Glomerular endothelial cell (primary cell): Measurements from ENCODE around the gene PTPRN2. TPM values are rescaled to one million over a fixed set of nuclear protein-coding genes. Genes with fewer than 3 reads are reported as not detected.

Source experiments
- DNase-seq: peaks from one replicate; pipeline ENCODE4 v3.0.0-alpha.2; 2011; ENCODE audit warnings: low read depth, low spot score; ENCODE audit errors: extremely low read depth
- total RNA-seq: library from RNA; depleted of rRNA; stranded (reverse); fragments of >200 nt; gene quantifications from 2 replicates; pipeline ENCODE4 v1.2.3, GENCODE V29; 2015

The PTPRN2 gene
- total RNA-seq, 1 donor from 2014 or later = 10.0 TPM

DNA sequence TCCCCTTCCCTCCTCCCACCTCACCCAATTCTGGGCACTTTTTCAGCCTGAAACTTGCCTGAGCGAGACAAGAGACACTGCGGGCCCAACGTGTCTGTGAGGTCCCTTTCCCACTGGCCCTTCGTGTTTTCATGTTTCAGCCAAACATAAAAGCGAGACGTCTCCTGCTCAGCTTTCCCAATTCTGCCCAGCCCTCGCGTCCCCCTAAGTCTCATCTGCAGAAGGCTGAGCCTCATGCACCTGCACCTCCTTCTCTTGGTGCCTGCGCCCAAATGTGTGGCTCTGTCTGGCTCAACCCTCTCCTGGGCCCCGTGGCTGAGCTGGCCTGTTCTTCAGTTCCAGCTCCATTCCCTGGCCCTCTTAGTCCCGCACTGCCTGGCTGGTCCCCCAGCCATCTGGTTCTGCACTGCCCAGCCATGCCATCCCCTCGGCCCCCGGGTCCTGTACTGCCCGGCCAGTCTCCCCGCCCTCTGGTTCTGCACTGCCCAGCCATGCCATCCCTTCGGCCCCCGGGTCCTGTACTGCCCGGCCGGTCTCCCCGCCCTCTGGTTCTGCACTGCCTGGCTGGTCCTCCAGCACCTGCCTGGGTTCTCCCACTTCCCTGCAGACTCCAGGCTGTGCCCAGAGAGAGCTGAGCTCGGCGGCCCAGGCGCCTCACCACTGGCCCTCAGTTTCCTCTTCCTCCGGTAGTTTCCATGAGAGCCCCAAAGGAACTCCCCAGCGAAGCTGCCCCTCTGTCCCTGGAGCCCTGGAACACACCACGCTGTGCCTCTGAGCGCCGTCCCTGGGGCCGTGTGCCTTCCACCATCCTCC, 1026.7 kb downstream of the PTPRN2 start:
- no peak for DNase-seq

DNA sequence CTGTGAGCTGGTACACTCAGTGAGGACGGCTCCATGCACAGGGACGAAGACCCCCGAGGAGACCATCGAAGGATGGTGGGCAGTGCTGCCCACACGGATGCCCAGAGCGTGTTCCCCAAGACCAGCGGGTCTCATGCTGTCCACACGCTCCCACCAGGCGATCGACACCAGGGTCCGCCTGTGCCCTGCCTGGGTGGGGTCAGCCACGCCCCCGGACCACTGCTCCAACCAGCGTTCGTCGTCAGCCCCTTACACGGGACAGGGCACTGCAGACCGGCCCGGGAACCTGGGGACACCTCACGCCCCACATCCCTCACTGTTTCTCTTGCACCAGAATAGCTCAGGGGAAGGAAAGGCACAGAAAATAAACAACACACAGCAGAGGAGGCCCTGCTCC, 1027.4 kb downstream of the PTPRN2 start:
- DNase-seq = no peak

DNA sequence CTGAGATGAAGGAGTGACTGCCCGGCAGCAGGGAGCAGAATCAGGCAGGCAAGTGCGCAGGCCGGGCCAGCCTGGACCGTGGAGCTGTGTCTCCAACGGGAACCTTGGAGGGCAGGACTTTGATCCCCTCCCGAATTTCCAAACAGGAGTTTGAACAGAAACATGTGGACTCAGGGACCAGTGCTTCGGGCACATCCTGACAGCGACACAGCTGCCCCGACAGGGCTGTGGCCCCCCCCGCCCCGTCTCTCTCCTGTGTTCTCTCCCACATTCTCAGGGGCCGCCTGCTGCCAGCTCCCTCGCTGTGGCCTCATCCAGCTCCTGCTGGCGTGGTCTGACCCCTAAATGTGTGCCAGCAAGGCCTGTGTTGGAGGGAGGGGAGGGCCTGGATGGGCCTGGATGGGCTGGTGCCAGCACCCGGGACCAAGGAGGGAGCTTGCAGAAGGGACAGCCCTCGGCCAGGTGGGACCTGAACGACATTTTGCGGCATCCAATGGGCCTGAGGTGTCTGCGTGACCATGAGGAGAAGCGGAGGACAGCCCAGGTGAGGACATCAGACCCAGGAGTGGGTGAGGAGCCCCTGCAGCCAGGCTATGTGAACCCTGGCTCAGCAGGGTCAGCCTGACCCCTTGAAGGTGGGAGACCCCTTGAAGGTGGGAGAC, 1027.9 kb downstream of the PTPRN2 start:
- DNase-seq = no peak

DNA sequence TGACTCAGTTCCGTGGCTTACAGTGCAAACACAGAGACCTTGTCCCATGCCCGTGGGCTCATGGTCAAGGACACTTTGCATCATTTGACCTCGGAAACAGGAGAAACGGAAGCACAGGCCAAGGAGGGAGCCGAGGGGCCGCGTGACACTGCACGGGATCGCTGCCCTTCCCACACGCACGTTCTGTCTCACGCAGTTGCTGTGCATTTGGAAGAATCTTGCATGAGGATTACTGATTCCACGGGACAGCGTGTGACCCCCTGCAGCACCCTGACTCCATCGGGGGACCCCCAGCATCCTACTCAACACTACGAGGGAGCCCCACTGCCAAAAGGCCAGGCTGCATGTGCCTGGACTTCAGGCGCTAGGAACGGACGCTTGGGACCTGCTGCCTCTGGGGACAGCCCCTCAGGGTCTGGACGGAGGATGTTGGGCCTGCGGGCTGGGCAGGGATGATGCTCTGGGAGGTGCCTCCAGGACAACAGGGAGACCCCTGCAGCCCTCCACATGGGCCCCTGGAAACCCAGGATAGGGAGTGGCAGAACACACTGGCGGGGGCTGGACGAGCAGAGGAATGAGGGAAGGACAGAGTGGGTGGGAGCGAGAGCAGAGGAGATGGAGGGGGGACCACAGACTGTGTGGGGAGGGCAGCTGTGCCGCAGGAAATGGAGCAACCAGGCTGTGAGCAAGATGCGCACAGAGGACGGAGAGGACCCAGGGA, 1028.6 kb downstream of the PTPRN2 start:
- no peak for DNase-seq

DNA sequence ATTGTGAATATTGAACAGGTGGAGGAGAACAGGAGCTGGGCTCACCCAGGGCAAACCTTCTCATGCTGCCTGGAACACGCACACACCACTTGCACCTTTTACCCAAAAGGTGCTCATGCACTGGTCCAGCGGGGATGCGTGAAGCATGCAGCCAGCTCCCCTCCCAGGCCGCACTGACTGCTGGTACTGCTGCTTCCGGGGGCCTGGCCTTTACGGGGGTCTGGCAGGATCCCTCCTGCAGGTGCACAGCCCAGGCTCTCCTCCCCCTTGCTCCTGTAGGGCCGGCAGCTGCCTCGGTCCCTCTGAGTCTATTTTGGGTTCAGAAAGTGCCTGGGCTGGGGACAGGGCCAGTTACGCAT, 1029.1 kb downstream of the PTPRN2 start:
- no peak for DNase-seq

DNA sequence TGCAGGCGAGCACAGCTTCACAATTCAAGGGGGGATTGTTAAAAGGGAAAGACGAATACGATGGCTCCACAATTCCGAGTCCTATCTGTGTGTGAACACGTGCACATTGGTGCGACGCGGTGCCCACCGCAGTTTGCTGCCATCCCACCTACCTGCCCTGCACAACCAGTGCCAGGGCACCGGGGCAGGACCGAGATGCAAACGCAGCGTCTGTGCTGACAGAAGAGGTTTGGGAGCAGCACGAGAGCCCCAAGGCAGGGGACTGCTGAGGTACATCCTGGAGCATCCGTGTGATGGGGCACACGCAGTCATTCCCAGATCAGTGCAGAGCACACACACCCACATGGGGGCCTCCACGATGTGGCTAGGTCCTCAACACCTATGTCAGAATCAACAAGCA, 1029.6 kb downstream of the PTPRN2 start:
- DNase-seq = no peak

DNA sequence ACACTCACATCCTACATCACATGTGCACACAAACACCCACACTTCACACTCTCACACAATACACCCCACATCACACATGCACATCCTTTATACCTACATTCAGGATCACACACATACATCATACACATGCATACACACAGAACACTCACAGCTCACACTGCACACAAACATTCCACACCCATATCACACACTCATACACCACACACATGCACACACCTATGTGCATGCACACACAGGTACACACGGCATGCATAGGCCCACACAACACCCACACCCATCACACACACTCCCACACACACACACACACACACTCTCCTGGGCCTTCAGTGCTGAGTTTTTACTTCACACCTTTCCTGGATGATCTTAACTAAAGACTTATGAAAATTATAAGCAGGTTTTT, 1030.4 kb downstream of the PTPRN2 start:
- no peak for DNase-seq

DNA sequence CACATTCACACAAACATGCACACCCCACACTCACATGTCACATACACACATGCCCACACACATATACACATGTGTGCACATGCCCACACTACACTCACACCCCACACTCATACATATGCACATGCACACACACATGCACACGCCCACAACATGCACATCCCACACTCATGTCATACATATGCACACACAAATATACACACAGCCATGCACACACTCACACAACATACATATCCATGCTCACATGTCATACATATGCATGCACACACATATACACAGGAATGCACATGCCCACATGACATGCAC, 1031.0 kb downstream of the PTPRN2 start:
- DNase-seq = no peak

DNA sequence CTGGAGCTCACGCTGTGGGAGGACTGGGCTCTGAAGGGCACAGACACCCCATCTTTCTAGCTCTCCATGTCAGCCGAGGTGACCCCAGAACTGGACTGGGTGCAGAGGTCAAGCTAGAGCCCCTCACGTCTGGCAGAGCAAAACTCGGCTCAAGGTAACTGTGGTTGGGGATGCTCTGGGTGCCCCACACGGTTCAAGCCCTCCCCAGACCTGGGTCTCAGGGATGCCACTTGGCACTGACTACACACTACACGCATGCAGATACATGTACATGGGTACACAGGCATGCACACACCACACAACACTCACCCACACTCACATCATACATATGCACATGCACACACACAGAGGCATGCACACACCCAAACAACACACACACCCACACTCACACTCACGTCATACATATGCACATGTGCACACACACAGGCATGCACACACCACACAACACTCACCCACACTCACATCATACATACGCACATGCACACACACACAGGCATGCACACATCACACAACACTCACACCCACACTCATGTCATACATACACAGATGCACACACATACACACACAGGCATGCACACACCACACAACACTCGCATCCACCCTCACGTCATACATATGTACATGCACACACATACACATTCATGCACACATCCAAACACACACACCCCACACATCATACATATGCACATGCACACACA, 1031.5 kb downstream of the PTPRN2 start:
- no peak for DNase-seq

DNA sequence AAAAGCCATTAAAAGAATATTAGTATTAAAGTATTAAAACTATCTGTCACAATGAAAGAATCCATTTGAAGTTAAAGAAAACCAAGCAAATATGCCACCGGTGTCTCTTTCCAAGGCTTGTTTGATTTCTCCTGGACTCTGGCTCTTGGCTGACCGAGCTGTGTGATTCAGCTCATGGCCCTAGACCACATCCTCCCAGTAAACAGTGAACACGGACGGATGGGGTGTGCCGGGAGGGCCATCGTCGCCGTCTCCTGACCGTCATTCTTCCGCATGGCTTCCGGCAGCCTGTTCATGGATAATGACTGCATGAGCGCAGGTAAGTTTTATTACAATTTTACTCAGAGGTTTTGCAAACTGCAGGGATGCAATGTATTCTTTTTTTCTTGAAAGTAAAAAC, 1032.3 kb downstream of the PTPRN2 start:
- DNase-seq = no peak

DNA sequence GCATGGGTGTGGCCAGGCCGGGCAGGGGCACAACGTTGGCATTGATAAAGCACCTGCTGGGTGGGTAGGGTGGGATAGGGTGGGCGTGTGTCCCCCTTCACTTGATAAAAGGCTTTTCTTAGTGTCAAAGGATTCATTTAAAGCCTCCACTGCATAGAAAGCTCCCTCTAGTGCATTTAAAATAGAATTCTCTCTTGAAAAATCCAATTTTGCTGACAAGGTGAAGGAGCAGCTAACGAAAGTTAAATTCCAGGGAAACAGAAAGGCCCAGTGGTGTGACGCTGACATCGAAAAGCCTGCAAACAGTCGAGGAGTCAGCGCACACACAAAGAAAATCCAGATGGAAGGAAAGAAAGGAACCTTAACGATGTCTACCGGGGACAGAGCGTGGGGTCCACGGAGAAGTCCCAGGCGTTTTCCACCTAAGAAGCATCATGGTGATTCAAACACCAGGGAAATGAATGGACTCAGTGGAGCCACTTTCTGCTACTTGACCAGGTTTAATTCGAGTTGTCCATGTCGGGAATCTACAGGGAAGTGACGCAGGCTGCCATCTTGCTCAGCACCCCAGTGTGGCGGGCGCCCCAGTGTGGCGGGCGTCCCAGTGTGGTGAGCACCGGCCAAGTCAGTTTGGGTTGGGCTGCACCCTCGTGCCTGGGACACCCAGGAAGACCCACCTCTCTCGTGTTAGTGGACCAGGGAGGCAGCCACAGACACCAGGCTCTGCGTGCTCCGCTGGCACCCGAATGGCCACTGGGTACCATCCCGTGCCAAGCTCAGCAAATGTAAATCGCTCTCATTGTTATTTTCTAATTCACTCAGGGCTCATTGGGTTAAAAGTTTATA, 1033.0 kb downstream of the PTPRN2 start:
- DNase-seq = no peak

DNA sequence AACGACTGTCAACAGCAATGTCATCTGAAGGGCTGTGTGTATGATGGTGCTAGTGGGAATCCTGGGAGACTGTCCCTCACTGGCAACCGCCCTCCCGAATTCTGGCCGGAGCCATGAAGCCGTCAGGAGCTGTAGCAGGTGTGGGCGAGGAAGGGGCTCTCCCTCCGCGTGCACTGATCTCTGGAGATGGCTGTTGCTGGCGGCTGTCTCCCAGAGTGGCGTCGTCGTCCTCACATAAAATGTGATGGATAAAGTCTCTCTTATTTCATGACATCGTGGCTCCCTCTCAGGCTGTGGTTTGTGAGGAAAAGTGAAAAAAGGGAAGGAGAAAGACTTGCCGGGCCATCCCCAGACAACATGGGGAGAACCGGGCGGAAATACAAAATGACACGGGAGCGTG, 1034.4 kb downstream of the PTPRN2 start:
- DNase-seq = no peak

DNA sequence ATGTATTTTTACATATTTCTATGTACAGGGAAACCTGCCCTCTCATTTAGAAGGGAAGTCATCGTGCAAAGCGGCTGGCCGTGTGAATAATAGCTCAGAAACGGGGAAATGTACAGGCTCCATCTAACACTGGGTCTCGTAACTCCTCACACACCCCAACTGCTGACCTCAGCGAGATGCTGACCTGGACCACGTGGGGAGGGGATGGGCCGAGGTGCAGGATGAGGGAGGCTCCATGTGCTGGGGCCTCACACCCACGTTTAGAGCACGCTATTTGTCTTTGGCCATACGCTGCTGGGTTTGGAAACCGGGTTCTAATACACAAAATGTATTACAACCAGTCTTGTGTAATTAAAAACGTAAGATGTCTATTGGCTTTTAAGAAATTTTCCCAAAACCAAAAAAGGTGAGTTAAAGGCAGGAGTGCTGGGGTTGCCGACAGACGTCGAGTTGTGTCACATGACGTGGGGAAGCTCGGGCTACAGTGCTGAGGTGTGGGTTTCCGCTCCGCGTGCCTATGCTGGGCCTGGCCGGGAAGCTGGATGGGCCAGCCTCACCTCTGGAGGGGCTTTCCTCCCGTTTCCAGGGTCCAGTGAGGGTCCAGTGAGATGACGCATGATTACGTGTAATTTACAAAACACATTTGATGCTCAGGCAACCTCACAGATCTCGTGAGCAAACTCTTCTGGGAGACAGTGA, 1035.2 kb downstream of the PTPRN2 start:
- DNase-seq = no peak

DNA sequence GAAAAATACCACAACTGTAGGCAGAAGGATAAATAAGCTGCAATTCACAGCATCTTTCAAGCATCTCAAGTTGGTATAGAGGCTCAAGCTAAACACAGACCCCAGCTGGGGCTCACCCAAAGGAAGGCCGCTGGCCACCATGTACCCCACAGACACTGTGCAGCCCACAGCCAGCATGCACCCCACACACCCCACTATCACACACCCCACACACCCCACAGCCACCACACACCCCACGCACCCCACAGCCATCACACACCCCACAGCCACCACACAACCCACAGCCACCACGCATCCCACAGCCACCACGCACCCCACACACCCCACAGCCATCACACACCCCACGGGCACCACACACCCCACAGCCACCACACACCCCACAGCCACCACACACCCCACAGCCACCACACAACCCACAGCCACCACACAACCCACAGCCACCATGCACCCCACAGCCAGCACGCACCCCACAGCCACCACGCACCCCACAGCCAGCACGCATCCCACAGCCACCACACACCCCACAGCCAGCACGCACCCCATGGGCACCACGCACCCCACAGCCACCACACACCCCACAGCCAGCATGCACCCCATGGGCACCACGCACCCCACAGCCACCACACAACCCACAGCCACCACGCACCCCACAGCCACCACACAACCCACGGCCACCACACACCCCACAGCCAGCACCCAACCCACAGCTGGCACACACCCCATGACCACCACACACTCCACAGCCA, 1036.1 kb downstream of the PTPRN2 start:
- DNase-seq = no peak

DNA sequence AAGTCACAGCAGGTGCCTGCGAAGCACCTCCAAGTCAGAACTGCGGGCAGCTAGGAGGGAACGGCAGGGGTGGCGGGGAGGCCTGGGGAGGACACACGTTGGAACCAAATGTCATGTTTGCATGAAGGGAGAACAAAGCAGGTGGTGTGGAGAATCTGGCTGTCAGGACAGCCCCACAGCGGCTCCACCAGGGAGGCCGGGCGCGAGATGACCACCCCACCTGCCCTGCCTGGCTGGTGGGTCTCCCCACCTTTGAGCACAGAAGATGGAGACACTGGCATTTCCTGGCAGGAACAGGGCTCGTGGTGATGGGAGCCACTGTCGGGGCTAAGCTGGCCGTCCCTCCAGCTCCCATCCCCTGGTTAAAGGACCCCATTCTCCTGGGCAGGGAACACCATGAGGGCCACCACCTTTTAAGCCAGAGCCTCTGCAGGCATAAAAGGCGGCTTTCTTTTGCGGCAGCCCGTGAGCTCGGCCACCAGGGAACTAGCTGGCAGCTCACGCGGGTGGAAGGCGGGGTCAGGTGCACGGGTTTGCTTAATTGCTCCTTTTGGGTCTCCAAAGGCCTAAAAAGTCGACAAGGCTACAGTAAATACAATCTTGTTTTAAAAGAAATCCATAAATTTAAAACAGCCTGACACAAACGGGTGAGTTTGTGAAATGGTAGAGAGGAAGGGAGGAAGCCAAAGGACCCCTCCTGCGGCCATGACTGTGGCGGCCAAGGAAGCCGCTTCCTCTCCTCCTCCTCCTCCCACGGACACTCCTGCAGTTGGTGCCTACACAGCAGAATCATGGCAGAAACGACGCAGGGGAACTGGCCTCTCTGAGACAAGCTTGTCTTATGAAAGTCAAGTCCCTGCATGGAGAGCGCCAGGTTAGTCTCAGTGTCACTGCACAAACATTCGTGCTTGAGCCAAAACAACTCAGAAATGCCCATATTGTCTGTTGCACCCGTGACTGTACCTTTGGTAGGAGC, 1037.0 kb downstream of the PTPRN2 start:
- no peak for DNase-seq

DNA sequence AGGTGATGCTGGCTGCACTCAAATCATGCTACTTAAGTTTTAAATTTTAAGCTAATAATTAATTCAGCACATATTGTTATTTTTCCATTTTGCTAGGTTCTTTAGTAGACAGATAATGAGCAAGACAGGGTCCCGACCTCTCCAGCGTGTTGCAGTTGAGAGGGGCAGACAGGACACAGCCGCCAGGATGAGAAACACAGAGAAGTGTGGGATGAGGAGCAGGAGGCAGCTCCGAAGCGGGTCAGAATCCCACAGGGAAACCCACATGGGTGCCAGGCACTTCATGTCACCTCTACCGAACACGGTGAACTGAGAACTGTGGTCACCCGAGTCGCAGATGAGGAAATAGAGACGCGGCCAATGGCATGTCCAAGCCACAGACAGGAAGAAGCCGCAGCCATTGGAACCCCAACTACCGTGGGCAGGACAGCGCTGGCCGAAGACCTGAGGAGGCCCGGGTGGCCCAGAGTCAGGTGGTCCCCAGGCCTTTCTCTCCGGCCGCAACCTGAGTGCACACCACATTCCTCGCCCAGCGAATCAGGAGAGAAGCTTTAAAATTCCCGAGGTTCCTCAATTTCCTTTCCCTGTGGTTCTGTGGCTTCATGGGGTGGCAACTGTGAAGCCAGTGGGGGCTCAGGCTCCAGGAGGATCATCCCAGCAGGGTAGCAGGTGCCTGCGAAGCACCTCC, 1037.9 kb downstream of the PTPRN2 start:
- DNase-seq = no peak

DNA sequence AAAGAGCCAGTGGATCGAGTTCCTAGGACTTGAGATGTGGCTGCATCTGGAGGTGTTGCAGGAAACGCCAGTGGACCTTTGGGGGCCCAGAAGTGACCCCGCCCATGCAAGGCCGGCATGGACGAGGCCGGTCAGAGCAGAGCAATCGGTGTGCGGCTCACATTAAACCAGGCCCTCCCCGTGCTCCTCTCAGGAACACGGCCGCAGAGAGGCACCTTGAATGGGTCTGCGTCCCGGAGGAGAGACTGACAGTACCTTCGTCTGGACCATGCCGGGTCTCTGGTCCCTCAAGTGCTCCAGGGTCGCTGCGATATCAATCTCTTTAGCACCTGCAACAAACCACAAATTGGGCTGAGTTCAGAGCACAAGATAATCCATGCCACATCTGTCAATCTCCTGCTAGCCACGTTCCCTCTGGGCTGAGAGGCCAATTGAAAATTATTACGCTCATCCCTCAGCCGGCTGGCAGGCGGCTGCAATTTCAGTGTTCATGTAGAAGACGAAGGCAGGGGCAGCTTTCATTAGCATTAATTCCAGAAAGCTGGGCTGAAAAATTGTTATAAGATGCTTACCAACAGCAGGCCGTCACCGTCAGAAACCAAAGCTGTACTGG, 1038.8 kb downstream of the PTPRN2 start:
- DNase-seq = no peak
